Endothelial cell of umbilical vein (primary cell): Measurements from ENCODE around the gene LDLRAD4. TPM values are rescaled to one million over a fixed set of nuclear protein-coding genes. Genes with fewer than 3 reads are reported as not detected.

Experiments used
- BruUV-seq: library from RNA; stranded (reverse); fragments of 400-500 nt; replicated peaks from 2 replicates; lab custom pipeline; 2021; lab: Mats Ljungman, UMichigan
- CTCF ChIA-PET: fragments of 300-600, 350-600 bp; sonication (Branson Sonifier 250); formaldehyde crosslinking; loops from one replicate; lab custom pipeline; 2021; ENCODE audit warnings: antibody characterized with exemption, inconsistent platforms; lab: Charles Lee
- POLR2A ChIA-PET: fragments of 300-600, 350-600 bp; sonication (Branson Sonifier 250); formaldehyde crosslinking; loops from one replicate; lab custom pipeline; 2021; ENCODE audit warnings: antibody characterized with exemption, inconsistent platforms; lab: Charles Lee
- DNase-seq: peaks from one replicate; pipeline ENCODE4 v3.0.0-alpha.2; 2011; ENCODE audit warnings: low read depth, low spot score
- FAIRE-seq: peaks from 2 replicates; lab custom pipeline; 2011; peaks lifted over from hg19 to GRCh38; lab: Jason Lieb, UNC
- H2AFZ ChIP-seq: 2 replicates; pipeline ENCODE4 v1.6.0; 2012; ENCODE audit warnings: low read depth, low read length, control low read depth, inconsistent platforms
- H3K27ac ChIP-seq: 2 replicates; pipeline ENCODE4 v1.5.1; 2011; ENCODE audit warnings: low read depth, mild to moderate bottlenecking, control low read depth, low read length, moderate library complexity; ENCODE audit not compliant: insufficient read depth
- H3K27me3 ChIP-seq, 2 experiments: 2 replicates each; pipeline versions ENCODE4 v1.6.0 to v1.6.1; 2011; ENCODE audit warnings: low read length in 2 of 2, mixed read lengths in 1 of 2; ENCODE audit not compliant: control insufficient read depth in 2 of 2, insufficient read depth in 2 of 2
- H3K36me3 ChIP-seq, 2 experiments: 2 replicates in 1 of 2; 3 replicates in 1 of 2; pipeline ENCODE4 v1.5.1; 2011; ENCODE audit warnings: low read length in 2 of 2, mild to moderate bottlenecking in 1 of 2, moderate library complexity in 1 of 2; ENCODE audit not compliant: control insufficient read depth in 2 of 2, insufficient read depth in 2 of 2; ENCODE audit errors: extremely low read depth in 1 of 2
- H3K4me1 ChIP-seq: 3 replicates; pipeline ENCODE4 v1.5.1; 2011; ENCODE audit warnings: mild to moderate bottlenecking, low read length; ENCODE audit not compliant: control insufficient read depth, insufficient read depth; ENCODE audit errors: extremely low read depth
- H3K4me2 ChIP-seq: 2 replicates; pipeline ENCODE4 v1.6.1; 2011; ENCODE audit warnings: low read length, control low read depth, mixed read lengths; ENCODE audit not compliant: insufficient read depth
- H3K4me3 ChIP-seq, 3 experiments: fragments of 200-600 bp in 1 of 3; sonication (generic), shearing (Covaris generic) in 1 of 3; replicated peaks in 1 of 3; 2 replicates each; pipeline ENCODE4 v1.5.1; 2011 to 2016; ENCODE audit warnings: control low read depth in 3 of 3, low read length in 3 of 3, mild to moderate bottlenecking in 2 of 3, inconsistent platforms in 1 of 3, low read depth in 1 of 3, moderate library complexity in 1 of 3; ENCODE audit not compliant: insufficient read depth in 1 of 3
- H3K79me2 ChIP-seq: 2 replicates; pipeline ENCODE4 v1.6.0; 2012; ENCODE audit warnings: low read length, inconsistent platforms; ENCODE audit not compliant: control insufficient read depth, insufficient read depth
- H3K9ac ChIP-seq: replicated peaks from 2 replicates; pipeline ENCODE3; 2011; ENCODE audit warnings: low read length, control low read depth; ENCODE audit not compliant: insufficient read depth; ENCODE audit errors: extremely low read depth
- H3K9me1 ChIP-seq: replicated peaks from 3 replicates; pipeline ENCODE4 v1.6.0; 2011; ENCODE audit warnings: mild to moderate bottlenecking, low read length; ENCODE audit not compliant: control insufficient read depth, insufficient read depth; ENCODE audit errors: extremely low read depth
- H3K9me3 ChIP-seq: replicated peaks from 2 replicates; pipeline ENCODE4 v1.5.1; 2012; ENCODE audit warnings: low read length, inconsistent platforms; ENCODE audit not compliant: control insufficient read depth, insufficient read depth
- H4K20me1 ChIP-seq: replicated peaks from 2 replicates; pipeline ENCODE3; 2011; ENCODE audit warnings: mild to moderate bottlenecking, low read length; ENCODE audit not compliant: control insufficient read depth, insufficient read depth; ENCODE audit errors: extremely low read depth
- CTCF ChIP-seq, 2 donors: IDR thresholded peaks; 1 replicate in 1 of 2; 2 replicates in 1 of 2; pipeline ENCODE4 v1.5.1; 2011; ENCODE audit warnings: low read length in 2 of 2, mild to moderate bottlenecking in 2 of 2, moderate library complexity in 2 of 2, control low read depth in 1 of 2, inconsistent platforms in 1 of 2, low read depth in 1 of 2; ENCODE audit not compliant: insufficient read depth in 1 of 2; ENCODE audit errors: extremely low read depth in 1 of 2
- EZH2 ChIP-seq: IDR thresholded peaks from 2 replicates; pipeline ENCODE4 v1.6.1; 2012; ENCODE audit warnings: borderline replicate concordance, low read depth, mild to moderate bottlenecking, moderate library complexity, low read length, inconsistent platforms; ENCODE audit not compliant: severe bottlenecking
- FOS ChIP-seq: IDR thresholded peaks from 2 replicates; pipeline ENCODE4 v1.6.1; 2011; ENCODE audit warnings: mild to moderate bottlenecking, low read length, moderate library complexity, borderline replicate concordance; ENCODE audit not compliant: insufficient read depth
- GATA2 ChIP-seq: IDR thresholded peaks from 2 replicates; pipeline ENCODE4 v1.7.0; 2011; ENCODE audit warnings: low read depth, mild to moderate bottlenecking, moderate library complexity, mixed read lengths, low read length; ENCODE audit not compliant: insufficient read length, insufficient read depth
- JUN ChIP-seq: IDR thresholded peaks from 2 replicates; pipeline ENCODE4 v1.6.1; 2011; ENCODE audit warnings: borderline replicate concordance, low read depth; ENCODE audit not compliant: insufficient read length, insufficient read depth
- MYC ChIP-seq: IDR thresholded peaks from one replicate; pipeline ENCODE4 v1.6.1; 2011; ENCODE audit warnings: mild to moderate bottlenecking, low read depth, low read length
- POLR2A ChIP-seq: IDR thresholded peaks from 2 replicates; pipeline ENCODE4 v1.6.1; 2012; ENCODE audit warnings: low read depth, mild to moderate bottlenecking, control low read depth, low read length
- POLR2AphosphoS5 ChIP-seq: IDR thresholded peaks from 2 replicates; pipeline ENCODE4 v1.6.1; 2012; ENCODE audit warnings: low read depth, mild to moderate bottlenecking, control low read depth, low read length, moderate library complexity; ENCODE audit not compliant: insufficient read depth
- dilution Hi-C: fragments of 300-500 bp; cut with MboI; formaldehyde crosslinking; loops from one replicate; pipeline ENCODE4 v1.15.0; 2019; ENCODE audit warnings: low sequenced_read_pairs; ENCODE audit not compliant: extremely low pct_ligation_motif_present
- intact Hi-C: fragments of 100-400 bp; cut with micrococcal nuclease; formaldehyde crosslinking; loops from one replicate; pipeline ENCODE4 v1.10.0; 2022
- polyA plus RNA-seq, 4 experiments: library from polyadenylated mRNA; depleted of rRNA in 3 of 4; stranded (reverse) in 3 of 4; unstranded in 1 of 4; fragments of >200 nt; gene quantifications; 2 replicates each; pipeline versions ENCODE4 v1.2.1 to v1.2.3, GENCODE V29; 2011 to 2012; ENCODE audit warnings: missing spikeins in 1 of 4
- total RNA-seq: library from RNA; stranded (reverse); gene quantifications from 2 replicates; pipeline ENCODE4 v1.2.3, GENCODE V29; 2021
- TF ChIP-seq, protein P1 (sequence below): IDR thresholded peaks from 2 replicates; pipeline ENCODE4 v1.6.1; 2011; ENCODE audit not compliant: insufficient read depth, insufficient read length

LDLRAD4 gene
- total and polyA plus RNA-seq, 2 donors (not counting 3 experiments of a cell fraction or from before 2014, with no cell fraction given) = 5.2 to 6.5 TPM

DNA sequence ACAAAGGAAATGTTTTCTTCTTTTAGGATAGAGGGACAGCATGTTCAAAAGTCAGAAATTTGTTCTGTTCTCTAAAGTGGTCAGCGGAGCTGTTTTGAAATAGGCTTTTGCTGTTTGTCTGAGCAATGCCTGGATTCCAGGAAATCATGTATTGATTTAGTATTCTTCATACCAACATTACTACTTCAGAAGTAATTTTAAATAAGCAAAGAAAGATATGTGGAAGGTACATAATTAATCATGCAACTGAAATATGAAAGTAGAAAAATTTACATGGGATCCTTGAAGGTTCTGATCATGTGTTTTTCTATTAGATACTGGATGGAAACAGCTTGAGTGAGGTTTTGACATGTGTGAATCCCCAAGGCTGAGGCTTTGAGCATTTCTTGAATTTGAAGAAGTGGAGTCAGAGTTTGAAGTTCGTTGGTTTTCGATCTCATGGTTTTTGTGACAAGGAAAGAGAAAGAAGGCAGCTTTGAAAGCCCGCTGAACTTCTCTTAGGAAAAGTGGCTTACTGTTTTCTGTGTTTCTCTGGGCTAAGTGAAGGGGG, 220.0 kb downstream of the LDLRAD4 start:
- dilution Hi-C loops (no loop called here), intact Hi-C loops (loop anchor here (5.0 kb wide), 1 partner anchor 174 kb away; no protein-coding TSS in a partner anchor)
- no peak for FAIRE-seq
- no TSS peak for BruUV-seq
- POLR2A ChIA-PET = no interaction called here
- no peak for DNase-seq
- Histone ChIP-seq H2AFZ (no peak overlapping the region), H3K4me3 (no peak overlapping the region), H3K9ac (no peak overlapping the region), H3K79me2 (no peaks in the 10 kb centered on the region), H3K9me3 (no peaks in the 10 kb centered on the region), H3K27me3 (no peaks in the 10 kb centered on the region), H4K20me1 (no peaks in the 10 kb centered on the region), H3K4me2 (no peak overlapping the region), H3K4me1 (peaks cover 29% of the 10 kb centered on the region), H3K36me3 (no peaks in the 10 kb centered on the region), H3K27ac (no peak overlapping the region), H3K9me1 (no peaks in the 10 kb centered on the region)
- TF ChIP-seq FOS (no peak), MYC (no peak), POLR2A (no peak), GATA2 (no peak), JUN (no peak), POLR2AphosphoS5 (no peak), EZH2 (no peak), CTCF (IDR thresholded peaks at IDR 0.05; ENCODE audit: extremely low read depth in 1 of 2, insufficient read depth in 1 of 2, low read depth in 1 of 2, low read length in 2 of 2) (no peak)
- TF ChIP-seq, protein P1, sequence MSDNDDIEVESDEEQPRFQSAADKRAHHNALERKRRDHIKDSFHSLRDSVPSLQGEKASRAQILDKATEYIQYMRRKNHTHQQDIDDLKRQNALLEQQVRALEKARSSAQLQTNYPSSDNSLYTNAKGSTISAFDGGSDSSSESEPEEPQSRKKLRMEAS = no peak
- CTCF ChIA-PET = no interaction called here
